Measurements from ENCODE around the gene EPS15.

DNA sequence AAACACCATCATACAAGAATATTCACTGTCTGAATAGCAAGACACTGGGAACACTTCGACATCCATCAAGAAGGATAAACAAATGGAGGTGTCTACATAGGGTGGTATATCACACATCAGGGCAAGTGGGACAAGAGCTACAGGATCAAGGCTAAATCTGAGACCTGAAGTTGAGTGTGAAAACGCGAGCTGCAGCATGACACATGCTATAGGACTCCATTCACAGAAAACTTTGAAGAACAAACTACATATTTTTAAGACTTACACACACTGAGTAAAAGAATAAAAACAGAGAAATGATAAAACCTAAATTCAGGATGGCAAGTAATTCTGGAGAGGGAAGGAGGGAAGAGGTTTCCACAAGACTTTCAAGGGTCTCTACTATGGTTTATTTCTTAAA lies 190.8 kb downstream of the EPS15 start:
- TF ChIP-seq ELF4 (IDR thresholded peaks at IDR 0.05) (no peak), FOXM1 (IDR thresholded peaks at IDR 0.05; ENCODE audit: borderline replicate concordance) (no peak), FOXK2 (IDR thresholded peaks at IDR 0.05) (no peak), TARDBP (IDR thresholded peaks at IDR 0.05) (no peak), HDGF (IDR thresholded peaks at IDR 0.05; ENCODE audit: borderline replicate concordance) (no peak), SP1 (IDR thresholded peaks at IDR 0.05) (no peak), CTBP1 (IDR thresholded peaks at IDR 0.05; ENCODE audit: borderline replicate concordance) (no peak), FOXA1 (IDR thresholded peaks at IDR 0.05) (no peak), LEF1 (IDR thresholded peaks at IDR 0.05; ENCODE audit: borderline replicate concordance) (no peak), SUZ12 (IDR thresholded peaks at IDR 0.05) (no peak), BHLHE40 (IDR thresholded peaks at IDR 0.05; ENCODE audit: borderline replicate concordance) (no peak)
- TF ChIP-seq, protein P1, sequence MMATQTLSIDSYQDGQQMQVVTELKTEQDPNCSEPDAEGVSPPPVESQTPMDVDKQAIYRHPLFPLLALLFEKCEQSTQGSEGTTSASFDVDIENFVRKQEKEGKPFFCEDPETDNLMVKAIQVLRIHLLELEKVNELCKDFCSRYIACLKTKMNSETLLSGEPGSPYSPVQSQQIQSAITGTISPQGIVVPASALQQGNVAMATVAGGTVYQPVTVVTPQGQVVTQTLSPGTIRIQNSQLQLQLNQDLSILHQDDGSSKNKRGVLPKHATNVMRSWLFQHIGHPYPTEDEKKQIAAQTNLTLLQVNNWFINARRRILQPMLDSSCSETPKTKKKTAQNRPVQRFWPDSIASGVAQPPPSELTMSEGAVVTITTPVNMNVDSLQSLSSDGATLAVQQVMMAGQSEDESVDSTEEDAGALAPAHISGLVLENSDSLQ (IDR thresholded peaks at IDR 0.05) = no peak

Measured in HEK293T (cell line).